Measurements from ENCODE around the gene OSBPL10. TPM values are rescaled to one million over a fixed set of nuclear protein-coding genes. Genes with fewer than 3 reads are reported as not detected.

OSBPL10 gene
- total and polyA plus RNA-seq, 2 of the 4 experiments (the other 2 are of a cell fraction): 9.5 to 10.1 TPM

GRCh38 chr3:31841515-31841914, 139.5 kb downstream of the OSBPL10 start:
- no peak overlapping the region for H3K4me2 ChIP-seq (ENCODE audit: low read depth, low read length)

More at GRCh38 chr3:31841515-31841914, 139.5 kb downstream of the OSBPL10 start:
- no peak overlapping the region for H2BK15ac ChIP-seq (ENCODE audit: low read depth, low read length)
- no peak overlapping the region for H4K5ac ChIP-seq (ENCODE audit: low read depth, low read length)
- in situ Hi-C loops (cut with MboI; ENCODE audit: low sequenced_read_pairs): no loop called here
- intact Hi-C loops (cut with micrococcal nuclease): no loop called here
- no peak overlapping the region for H3K18ac ChIP-seq (ENCODE audit: low read depth, low read length)
- no peak overlapping the region for H2BK120ac ChIP-seq (ENCODE audit: low read depth, low read length)
- ChIA-PET CTCF (interaction anchor here (2.1 kb wide), 1 partner anchor 9 kb away, joined by 5 read pairs; no protein-coding TSS in a partner anchor), POLR2A (ENCODE audit: unreplicated experiment) (no interaction called here)
- ATAC-seq (ENCODE audit: low read depth) (no peak), DNase-seq (no peak)
- H2AFZ ChIP-seq (replicated peaks; ENCODE audit: low read length, poor library complexity): no peak overlapping the region
- H3K9me1 ChIP-seq (ENCODE audit: insufficient read depth, low read length): no peaks in the 10 kb centered on the region; the same call in 1 of the 2 replicates
- H3K27ac ChIP-seq (ENCODE audit: insufficient read depth, low read length): no peak overlapping the region
- H3K56ac ChIP-seq (ENCODE audit: extremely low read depth, insufficient read depth, low read length): no peak overlapping the region
- no peak overlapping the region for H2BK5ac ChIP-seq (ENCODE audit: low read depth, low read length, poor library complexity, severe bottlenecking)
- H2AK5ac ChIP-seq (ENCODE audit: low read depth, low read length): no peak overlapping the region
- no peak overlapping the region for H3K9ac ChIP-seq (ENCODE audit: low read depth, low read length)
- no peaks in the 10 kb centered on the region for H4K20me1 ChIP-seq (ENCODE audit: insufficient read depth, low read length)
- no peaks in the 10 kb centered on the region for H3K27me3 ChIP-seq (ENCODE audit: control insufficient read depth, insufficient read depth, low read length)
- no peak overlapping the region for H4K91ac ChIP-seq (ENCODE audit: insufficient read depth, low read depth, low read length)
- no peaks in the 10 kb centered on the region for H3K36me3 ChIP-seq (ENCODE audit: control insufficient read depth, insufficient read depth, low read length)
- no peak overlapping the region for H4K8ac ChIP-seq (ENCODE audit: low read depth in 2 of 2, low read length in 2 of 2)
- dilution Hi-C loops (cut with HindIII; ENCODE audit: low sequenced_read_pairs, unreplicated experiment): no loop called here
- H3K23ac ChIP-seq (ENCODE audit: low read depth, low read length): no peak overlapping the region
- H2AK9ac ChIP-seq (replicated peaks; ENCODE audit: low read depth, low read length, poor library complexity): no peak overlapping the region
- peaks cover 2% of the 10 kb centered on the region; the same call in 1 of the 2 replicates for H3K4me1 ChIP-seq (ENCODE audit: control insufficient read depth, insufficient read depth, low read length)
- no peak overlapping the region for H3K14ac ChIP-seq (replicated peaks; ENCODE audit: low read depth, low read length)
- no peak for TF ChIP-seq CHD1 (IDR thresholded peaks at IDR 0.05; ENCODE audit: low read depth, low read length)
- no peak for TF ChIP-seq FOS (IDR thresholded peaks at IDR 0.05; ENCODE audit: low read depth, low read length)
- TF ChIP-seq NFE2L2 (IDR thresholded peaks at IDR 0.05; ENCODE audit: low read depth, low read length): no peak
- TF ChIP-seq SMC3 (IDR thresholded peaks at IDR 0.05; ENCODE audit: low read depth, low read length): no peak
- no peak for TF ChIP-seq RAD21 (IDR thresholded peaks at IDR 0.05; ENCODE audit: low read length)
- TF ChIP-seq BHLHE40 (IDR thresholded peaks at IDR 0.05; ENCODE audit: low read depth, low read length): no peak
- TF ChIP-seq, protein P1, sequence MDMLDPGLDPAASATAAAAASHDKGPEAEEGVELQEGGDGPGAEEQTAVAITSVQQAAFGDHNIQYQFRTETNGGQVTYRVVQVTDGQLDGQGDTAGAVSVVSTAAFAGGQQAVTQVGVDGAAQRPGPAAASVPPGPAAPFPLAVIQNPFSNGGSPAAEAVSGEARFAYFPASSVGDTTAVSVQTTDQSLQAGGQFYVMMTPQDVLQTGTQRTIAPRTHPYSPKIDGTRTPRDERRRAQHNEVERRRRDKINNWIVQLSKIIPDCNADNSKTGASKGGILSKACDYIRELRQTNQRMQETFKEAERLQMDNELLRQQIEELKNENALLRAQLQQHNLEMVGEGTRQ (IDR thresholded peaks at IDR 0.05; ENCODE audit: low read depth, low read length): no peak
- no peak for TF ChIP-seq CEBPB (IDR thresholded peaks at IDR 0.05; ENCODE audit: low read depth, low read length)
- no peak for TF ChIP-seq MAZ (IDR thresholded peaks at IDR 0.05; ENCODE audit: borderline replicate concordance, low read depth, low read length)
- no peak for TF ChIP-seq MXI1 (IDR thresholded peaks at IDR 0.05; ENCODE audit: borderline replicate concordance, low read depth, low read length)
- TF ChIP-seq POLR2A (IDR thresholded peaks at IDR 0.05; ENCODE audit: low read depth, low read length): no peak
- TF ChIP-seq RCOR1 (IDR thresholded peaks at IDR 0.05; ENCODE audit: insufficient replicate concordance, low read length): no peak
- TF ChIP-seq RFX5 (IDR thresholded peaks at IDR 0.05; ENCODE audit: low read depth, low read length): no peak
- TF ChIP-seq, protein P2, sequence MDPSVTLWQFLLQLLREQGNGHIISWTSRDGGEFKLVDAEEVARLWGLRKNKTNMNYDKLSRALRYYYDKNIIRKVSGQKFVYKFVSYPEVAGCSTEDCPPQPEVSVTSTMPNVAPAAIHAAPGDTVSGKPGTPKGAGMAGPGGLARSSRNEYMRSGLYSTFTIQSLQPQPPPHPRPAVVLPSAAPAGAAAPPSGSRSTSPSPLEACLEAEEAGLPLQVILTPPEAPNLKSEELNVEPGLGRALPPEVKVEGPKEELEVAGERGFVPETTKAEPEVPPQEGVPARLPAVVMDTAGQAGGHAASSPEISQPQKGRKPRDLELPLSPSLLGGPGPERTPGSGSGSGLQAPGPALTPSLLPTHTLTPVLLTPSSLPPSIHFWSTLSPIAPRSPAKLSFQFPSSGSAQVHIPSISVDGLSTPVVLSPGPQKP (IDR thresholded peaks at IDR 0.05; ENCODE audit: borderline replicate concordance, low read depth, low read length): no peak
- no TSS peak for BruUV-seq (replicated peaks)
- no peak overlapping the region for H2BK20ac ChIP-seq (ENCODE audit: low read depth, low read length)
- WGBS, 2 experiments (ENCODE audit: extremely low coverage in 2 of 2, insufficient read length in 1 of 2): no CpG with 5 or more reads among the region's 2 CpGs
- H3K4me3 ChIP-seq (ENCODE audit: insufficient read depth, low read depth, low read length): no peak overlapping the region
- no peaks in the 10 kb centered on the region; a peak in 1 of 4 replicates for H3K79me1 ChIP-seq (ENCODE audit: low read depth in 1 of 2, low read length in 2 of 2)
- H3K4ac ChIP-seq (ENCODE audit: low read depth, low read length): no peak overlapping the region
- no peaks in the 10 kb centered on the region for H3K9me3 ChIP-seq (ENCODE audit: control insufficient read depth, insufficient read depth, low read length)
